H9 (cell line): ENCODE measurements around the gene CCDC27. TPM values are rescaled to one million over a fixed set of nuclear protein-coding genes. Genes with fewer than 3 reads are reported as not detected.

Experiments used
- DNase-seq: peaks from one replicate; pipeline ENCODE4 v3.0.0-alpha.2; 2017
- H2AFZ ChIP-seq: one replicate; pipeline ENCODE4 v1.6.1; 2013; ENCODE audit warnings: mild to moderate bottlenecking, low read length, control low read depth, moderate library complexity
- H2AK5ac ChIP-seq: 2 replicates; pipeline ENCODE4 v1.6.1; 2013; ENCODE audit warnings: low read length, control low read depth, mixed read lengths; ENCODE audit not compliant: insufficient read length
- H2BK120ac ChIP-seq: one replicate; pipeline ENCODE4 v1.6.1; 2013; ENCODE audit warnings: low read depth, mild to moderate bottlenecking, low read length, control low read depth, inconsistent platforms; ENCODE audit not compliant: poor library complexity, severe bottlenecking
- H2BK12ac ChIP-seq: 2 replicates; pipeline ENCODE4 v1.6.1; 2013; ENCODE audit warnings: low read length, control low read depth, mixed read lengths, low read depth; ENCODE audit not compliant: insufficient read length
- H2BK15ac ChIP-seq: 2 replicates; pipeline ENCODE4 v1.6.1; 2013; ENCODE audit warnings: low read depth, low read length, control low read depth
- H2BK20ac ChIP-seq: one replicate; pipeline ENCODE4 v1.6.1; 2013; ENCODE audit warnings: low read depth, mild to moderate bottlenecking, low read length, control low read depth, inconsistent platforms; ENCODE audit not compliant: poor library complexity, severe bottlenecking
- H2BK5ac ChIP-seq: 2 replicates; pipeline ENCODE4 v1.6.1; 2013; ENCODE audit warnings: low read length, control low read depth, mixed read lengths; ENCODE audit not compliant: insufficient read length
- H3K14ac ChIP-seq: 2 replicates; pipeline ENCODE4 v1.6.1; 2013; ENCODE audit warnings: low read length, control low read depth; ENCODE audit not compliant: insufficient read depth
- H3K18ac ChIP-seq: 2 replicates; pipeline ENCODE4 v1.6.1; 2013; ENCODE audit warnings: low read depth, mild to moderate bottlenecking, mixed read lengths, low read length, control low read depth; ENCODE audit not compliant: insufficient read length
- H3K23ac ChIP-seq: 2 replicates; pipeline ENCODE4 v1.6.1; 2013; ENCODE audit warnings: low read length, control low read depth, mixed read lengths, low read depth; ENCODE audit not compliant: insufficient read length
- H3K23me2 ChIP-seq: 2 replicates; pipeline ENCODE4 v1.6.1; 2013; ENCODE audit warnings: low read depth, mild to moderate bottlenecking, mixed read lengths, low read length, control low read depth; ENCODE audit not compliant: insufficient read length, poor library complexity, severe bottlenecking
- H3K27ac ChIP-seq: 2 replicates; pipeline ENCODE4 v1.5.1; 2013; ENCODE audit warnings: low read length, control low read depth, mixed read lengths, low read depth; ENCODE audit not compliant: insufficient read length
- H3K27me3 ChIP-seq: 2 replicates; pipeline ENCODE4 v1.6.1; 2013; ENCODE audit warnings: low read length, control low read depth, inconsistent platforms; ENCODE audit not compliant: insufficient read depth
- H3K4ac ChIP-seq: 2 replicates; pipeline ENCODE4 v1.6.1; 2013; ENCODE audit warnings: low read depth, mild to moderate bottlenecking, control low read depth, inconsistent platforms, low read length, moderate library complexity
- H3K4me1 ChIP-seq: 2 replicates; pipeline ENCODE4 v1.6.1; 2013; ENCODE audit warnings: low read length, control low read depth, inconsistent platforms; ENCODE audit not compliant: insufficient read depth
- H3K4me2 ChIP-seq: 2 replicates; pipeline ENCODE4 v1.6.1; 2013; ENCODE audit warnings: low read length, control low read depth, mixed read lengths; ENCODE audit not compliant: insufficient read length, insufficient read depth
- H3K56ac ChIP-seq: 2 replicates; pipeline ENCODE4 v1.6.1; 2013; ENCODE audit warnings: low read depth, mild to moderate bottlenecking, mixed read lengths, low read length, control low read depth; ENCODE audit not compliant: insufficient read length
- H3K79me1 ChIP-seq: 2 replicates; pipeline ENCODE4 v1.6.1; 2013; ENCODE audit warnings: low read depth, mild to moderate bottlenecking, moderate library complexity, low read length, control low read depth, inconsistent platforms; ENCODE audit not compliant: insufficient read depth, poor library complexity, severe bottlenecking
- H3K79me2 ChIP-seq: 2 replicates; pipeline ENCODE4 v1.6.1; 2013; ENCODE audit warnings: low read length, control low read depth, inconsistent platforms; ENCODE audit not compliant: insufficient read depth
- H3K9ac ChIP-seq: 2 replicates; pipeline ENCODE4 v1.6.1; 2013; ENCODE audit warnings: low read length, control low read depth, mixed read lengths; ENCODE audit not compliant: insufficient read length; ENCODE audit errors: extremely low read depth
- H3K9me3 ChIP-seq: one replicate; pipeline ENCODE4 v1.6.1; 2013; ENCODE audit warnings: low read depth, low read length, inconsistent platforms; ENCODE audit not compliant: control insufficient read depth
- H3T11ph ChIP-seq: one replicate; pipeline ENCODE4 v1.6.1; 2013; ENCODE audit warnings: mild to moderate bottlenecking, low read length, control low read depth, inconsistent platforms
- H4K20me1 ChIP-seq: one replicate; pipeline ENCODE4 v1.6.1; 2013; ENCODE audit not compliant: control insufficient read depth, insufficient read length, insufficient read depth
- H4K5ac ChIP-seq: 2 replicates; pipeline ENCODE4 v1.6.1; 2013; ENCODE audit warnings: low read depth, mild to moderate bottlenecking, mixed read lengths, low read length, control low read depth; ENCODE audit not compliant: insufficient read length
- H4K8ac ChIP-seq: replicated peaks from 2 replicates; pipeline ENCODE4 v1.6.1; 2013; ENCODE audit warnings: low read length, control low read depth, mixed read lengths, low read depth; ENCODE audit not compliant: insufficient read length
- H4K91ac ChIP-seq: 2 replicates; pipeline ENCODE4 v1.6.1; 2013; ENCODE audit warnings: low read depth, mild to moderate bottlenecking, moderate library complexity, mixed read lengths, low read length, control low read depth; ENCODE audit not compliant: insufficient read length
- H3K27ac Mint-ChIP-seq, 3 experiments: 2 replicates in 2 of 3; 3 replicates in 1 of 3; pipeline ENCODE4 v1.8.0; 2020 to 2021; ENCODE audit warnings: mixed read lengths in 3 of 3, mild to moderate bottlenecking in 1 of 3, moderate library complexity in 1 of 3
- H3K27me3 Mint-ChIP-seq: 2 replicates; pipeline ENCODE4 v1.8.0; 2021; ENCODE audit warnings: low read depth, mild to moderate bottlenecking, moderate library complexity, mixed read lengths
- H3K36me3 Mint-ChIP-seq, 3 experiments: 2 replicates in 2 of 3; 3 replicates in 1 of 3; pipeline ENCODE4 v1.8.0; 2020 to 2021; ENCODE audit warnings: low read depth in 3 of 3, mixed read lengths in 3 of 3; ENCODE audit not compliant: insufficient read depth in 1 of 3
- H3K4me1 Mint-ChIP-seq, 2 experiments: 2 replicates each; pipeline ENCODE4 v1.8.0; 2020; ENCODE audit warnings: mixed read lengths in 2 of 2
- H3K4me3 Mint-ChIP-seq, 2 experiments: 2 replicates in 1 of 2; 3 replicates in 1 of 2; pipeline ENCODE4 v1.8.0; 2020 to 2021; ENCODE audit warnings: mild to moderate bottlenecking in 2 of 2, mixed read lengths in 2 of 2, moderate library complexity in 1 of 2
- H3K9me3 Mint-ChIP-seq, 2 experiments: 2 replicates in 1 of 2; 3 replicates in 1 of 2; pipeline ENCODE4 v1.8.0; 2020; ENCODE audit warnings: mild to moderate bottlenecking in 2 of 2, mixed read lengths in 2 of 2, moderate library complexity in 1 of 2
- CTCF ChIP-seq: fragments of 200-600 bp; sonication (generic); conservative IDR thresholded peaks from 3 replicates; pipeline ENCODE4 v1.8.0; 2021; ENCODE audit warnings: antibody characterized with exemption, mild to moderate bottlenecking
- WGBS: extraction: QIAGEN DNeasy Blood & Tissue Kit; methylation state at CpG from one replicate; pipeline ENCODE4 v1.1.7; 2013; ENCODE audit warnings: missing lambda C conversion rate, low lambda C conversion rate, mixed read lengths; ENCODE audit not compliant: insufficient read length; ENCODE audit errors: extremely low coverage; 5-methylcytosine and 5-hydroxymethylcytosine counted together
- total RNA-seq: library from RNA; stranded (reverse); gene quantifications from 2 replicates; pipeline ENCODE4 v1.2.1, GENCODE V29; 2021

Gene CCDC27
- total RNA-seq, 1 experiment from 2014 or later = not detected

GRCh38 chr1:3776231-3776961 is 24.1 kb downstream of the CCDC27 start:
- no peak for TF ChIP-seq CTCF
- H3K36me3 Mint-ChIP-seq = peaks cover 19 to 25% (median 24%) of the 10 kb centered on the region in 3 experiments
- Histone ChIP-seq H3K79me1 (no peaks in the 10 kb centered on the region), H4K8ac (no peak overlapping the region), H2AK5ac (no peak overlapping the region), H2BK120ac (no peak overlapping the region), H3K79me2 (no peaks in the 10 kb centered on the region), H3K18ac (no peak overlapping the region), H3K9ac (no peak overlapping the region), H2BK20ac (no peak overlapping the region), H3K4me1 (no peaks in the 10 kb centered on the region; the same call in 1 of the 2 replicates), H3K23ac (no peak overlapping the region), H3T11ph (no peak overlapping the region), H3K23me2 (peaks cover 11% of the 10 kb centered on the region), H3K27me3 (no peaks in the 10 kb centered on the region), H2BK15ac (no peak overlapping the region), H3K27ac (no peak overlapping the region), H4K5ac (no peak overlapping the region), H3K4me2 (no peak overlapping the region), H3K4ac (no peak overlapping the region), H4K91ac (no peak overlapping the region), H3K56ac (no peak overlapping the region), H3K14ac (no peak overlapping the region; the same call in 1 of the 2 replicates), H2BK5ac (no peak overlapping the region), H2AFZ (no peak overlapping the region), H4K20me1 (no peaks in the 10 kb centered on the region), H2BK12ac (no peak overlapping the region), H3K9me3 (no peaks in the 10 kb centered on the region)
- H3K27ac Mint-ChIP-seq = no peak overlapping the region; a peak in 1 of 7 replicates
- peaks cover 10 to 23% of the 10 kb centered on the region in 2 experiments for H3K4me1 Mint-ChIP-seq
- no peaks in the 10 kb centered on the region for H3K9me3 Mint-ChIP-seq
- peaks cover 5% of the 10 kb centered on the region for H3K27me3 Mint-ChIP-seq
- no peak for DNase-seq
- peak overlapping the region in 1 of 2 experiments; percentile 42; a peak in 1 of 5 replicates for H3K4me3 Mint-ChIP-seq
- WGBS = no CpG with 5 or more reads among the region's 21 CpGs
